Activated T-helper 2 cell treated with anti-CD3 and anti-CD28 coated beads, Interferon-gamma antibody, Interleukin-2, Interleukin-4, amounts not matched to agents 10 μg/mL and 5 μg/mL and 100 μg/mL, durations not matched to agents 14 hours and 24 hours and 36 hours (primary cell): Measurements from ENCODE around the gene TRIM43. TPM values are rescaled to one million over a fixed set of nuclear protein-coding genes. Genes with fewer than 3 reads are reported as not detected.
"Not testable (repeated sequence)": the region's sequence is repeated elsewhere in the genome, so short reads cannot be mapped to it uniquely, and the experiment has no call there.

Source experiments
- DNase-seq: peaks from one replicate; pipeline ENCODE4 v3.0.0; 2021; ENCODE audit warnings: low spot score
- H3K27ac Mint-ChIP-seq: one replicate; pipeline ENCODE4 v1.8.0; 2021; ENCODE audit warnings: mixed read lengths
- H3K27me3 Mint-ChIP-seq: one replicate; pipeline ENCODE4 v1.8.0; 2021; ENCODE audit warnings: low read depth, mixed read lengths
- H3K36me3 Mint-ChIP-seq: one replicate; pipeline ENCODE4 v1.8.0; 2021; ENCODE audit warnings: low read depth, mixed read lengths
- H3K4me1 Mint-ChIP-seq: one replicate; pipeline ENCODE4 v1.8.0; 2021; ENCODE audit warnings: low read depth, mixed read lengths
- H3K4me3 Mint-ChIP-seq: one replicate; pipeline ENCODE4 v1.8.0; 2021; ENCODE audit warnings: low read depth, mild to moderate bottlenecking, moderate library complexity, mixed read lengths
- H3K9me3 Mint-ChIP-seq: one replicate; pipeline ENCODE4 v1.8.0; 2021; ENCODE audit warnings: mixed read lengths
- intact Hi-C: fragments of 100-400 bp; cut with micrococcal nuclease; formaldehyde crosslinking; loops from one replicate; pipeline ENCODE4 v1.15.1; 2023
- total RNA-seq: library from RNA; stranded (reverse); gene quantifications from 2 replicates; pipeline ENCODE4 v1.2.3, GENCODE V29; 2022

Gene TRIM43
- total RNA-seq, 1 donor from 2014 or later: 0.25 TPM

DNA sequence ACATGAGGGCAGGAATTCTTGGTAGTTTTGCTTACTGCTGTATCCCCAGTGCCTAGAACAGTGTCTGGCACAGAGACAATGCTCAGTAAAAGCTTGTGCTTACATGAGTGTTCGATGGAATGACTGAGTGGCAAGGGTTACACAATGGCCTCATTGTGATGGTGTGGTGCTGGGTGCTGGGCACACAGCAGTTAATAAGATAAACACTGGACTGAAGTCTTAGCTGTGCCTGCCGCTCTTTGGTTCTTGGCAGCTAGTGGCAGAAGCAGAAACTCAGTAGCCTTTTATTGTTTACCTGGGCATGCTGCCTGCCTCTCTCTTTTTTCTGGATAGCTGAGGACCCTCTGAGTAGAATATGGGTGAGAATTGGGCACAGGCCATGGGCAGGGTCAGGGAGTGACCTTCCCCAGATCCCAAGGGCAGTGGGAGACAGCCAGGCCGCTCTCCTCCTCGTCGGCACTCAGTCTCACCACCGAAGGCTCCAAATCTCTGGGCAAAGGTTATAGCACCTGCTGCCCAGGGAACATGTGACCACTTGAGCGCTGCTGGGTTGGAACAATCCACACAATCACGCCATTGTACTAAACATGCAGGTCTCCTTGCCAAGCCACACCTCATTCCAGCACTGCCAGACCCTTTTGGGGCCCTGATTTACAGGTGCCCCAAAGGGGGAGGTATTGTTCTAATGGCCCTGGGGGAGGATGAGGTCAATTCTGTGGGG lies 54.6 kb downstream of the TRIM43 start:
- H3K36me3 Mint-ChIP-seq, H3K4me1 Mint-ChIP-seq, H3K27ac Mint-ChIP-seq, H3K9me3 Mint-ChIP-seq, H3K4me3 Mint-ChIP-seq, intact Hi-C loops, H3K27me3 Mint-ChIP-seq, DNase-seq: not testable (repeated sequence)

DNA sequence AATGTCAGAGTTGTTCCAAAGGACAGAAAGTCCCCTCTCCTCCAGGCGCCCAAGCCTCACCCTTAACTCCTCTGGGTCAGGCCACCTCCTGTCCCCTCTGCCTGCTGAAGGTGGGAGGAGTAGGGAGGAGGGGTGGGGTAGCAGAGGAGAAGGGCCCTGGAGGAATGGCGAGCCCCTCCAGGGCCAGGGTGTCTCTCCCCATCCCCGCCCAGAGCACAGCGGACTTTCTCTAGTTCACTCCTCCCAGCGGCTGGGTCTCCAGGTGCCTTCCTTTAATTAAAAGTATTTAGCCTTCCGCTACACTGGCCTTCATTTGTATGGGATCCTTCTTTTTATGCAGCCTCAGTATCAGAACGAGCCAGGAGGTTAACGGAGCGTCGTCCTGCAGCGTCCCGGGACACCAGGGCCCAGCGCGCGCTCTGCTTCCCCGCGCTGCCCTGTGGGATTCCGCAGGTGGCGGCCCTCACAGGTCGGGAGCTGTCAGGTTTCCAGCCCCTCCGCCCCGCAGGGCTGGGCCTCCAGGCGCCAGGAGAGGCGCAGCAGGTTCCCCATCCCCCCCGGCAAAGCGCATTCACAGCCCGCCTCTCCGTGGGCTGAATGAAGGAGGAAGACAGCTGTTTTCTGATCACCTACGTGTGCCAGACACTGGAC lies 57.2 kb downstream of the TRIM43 start:
- intact Hi-C loops, H3K36me3 Mint-ChIP-seq: not testable (repeated sequence)

More for the DNA sequence above, 57.2 kb downstream of the TRIM43 start:
- not testable (repeated sequence) for H3K4me1 Mint-ChIP-seq, H3K27ac Mint-ChIP-seq, DNase-seq, H3K4me3 Mint-ChIP-seq, H3K9me3 Mint-ChIP-seq, H3K27me3 Mint-ChIP-seq

Other genes with a start within 250 kb of the TRIM43 start
- gene FAHD2A, start 189.3 kb upstream of the TRIM43 start, total RNA-seq: 32.5 and 40.3 TPM in 2 replicates
- gene TRIM43B, start 107.2 kb upstream of the TRIM43 start, total RNA-seq: not detected in 2 replicates